AG04450 (cell line): ENCODE data around the gene CDH5. TPM values are rescaled to one million over a fixed set of nuclear protein-coding genes. Genes with fewer than 3 reads are reported as not detected.

Source experiments
- CTCF ChIA-PET: fragments of 300-600, 350-600 bp; formaldehyde crosslinking; extraction: SDS; loops from one replicate; lab custom pipeline; 2022; ENCODE audit warnings: antibody characterized with exemption, inconsistent platforms; lab: Charles Lee
- POLR2A ChIA-PET: fragments of 350-600 bp; formaldehyde crosslinking; extraction: SDS; loops from one replicate; lab custom pipeline; 2021; ENCODE audit warnings: antibody characterized with exemption, inconsistent platforms; lab: Yijun Ruan, JAX
- DNase-seq: peaks from one replicate; pipeline ENCODE4 v3.0.0-alpha.2; 2011; ENCODE audit warnings: low read depth, low spot score
- H3K27ac ChIP-seq: one replicate; pipeline ENCODE4 v1.5.1; 2012; ENCODE audit warnings: low read depth, low read length, control low read depth
- H3K27me3 ChIP-seq: one replicate; pipeline ENCODE4 v1.6.0; 2012; ENCODE audit warnings: low read length; ENCODE audit not compliant: control insufficient read depth, insufficient read depth
- H3K4me3 ChIP-seq: 2 replicates; pipeline ENCODE4 v1.5.1; 2011; ENCODE audit warnings: mild to moderate bottlenecking, low read depth, low read length, control low read depth
- H3K9me3 ChIP-seq: 2 replicates; pipeline ENCODE4 v1.5.1; 2012; ENCODE audit warnings: low read length; ENCODE audit not compliant: control insufficient read depth, insufficient read depth
- polyA plus RNA-seq: library from polyadenylated mRNA; depleted of rRNA; stranded (reverse); fragments of >200 nt; gene quantifications from 2 replicates; pipeline ENCODE4 v1.2.3, GENCODE V29; 2011
- TF ChIP-seq, protein P1 (sequence below): IDR thresholded peaks from 2 replicates; pipeline ENCODE4 v1.5.1; 2011; ENCODE audit warnings: low read depth, low read length, control low read depth, inconsistent platforms

The CDH5 gene
- polyA plus RNA-seq, 1 experiment = not detected

- H3K9me3 ChIP-seq = peaks cover 5% of the 10 kb centered on the region
- CTCF ChIA-PET = interaction anchor here (1.7 kb wide), 1 partner anchor 10 kb away, joined by 5 read pairs; no protein-coding TSS in a partner anchor
Measured at GRCh38 chr16:66416136-66416535, 49.6 kb downstream of the CDH5 start.

DNA sequence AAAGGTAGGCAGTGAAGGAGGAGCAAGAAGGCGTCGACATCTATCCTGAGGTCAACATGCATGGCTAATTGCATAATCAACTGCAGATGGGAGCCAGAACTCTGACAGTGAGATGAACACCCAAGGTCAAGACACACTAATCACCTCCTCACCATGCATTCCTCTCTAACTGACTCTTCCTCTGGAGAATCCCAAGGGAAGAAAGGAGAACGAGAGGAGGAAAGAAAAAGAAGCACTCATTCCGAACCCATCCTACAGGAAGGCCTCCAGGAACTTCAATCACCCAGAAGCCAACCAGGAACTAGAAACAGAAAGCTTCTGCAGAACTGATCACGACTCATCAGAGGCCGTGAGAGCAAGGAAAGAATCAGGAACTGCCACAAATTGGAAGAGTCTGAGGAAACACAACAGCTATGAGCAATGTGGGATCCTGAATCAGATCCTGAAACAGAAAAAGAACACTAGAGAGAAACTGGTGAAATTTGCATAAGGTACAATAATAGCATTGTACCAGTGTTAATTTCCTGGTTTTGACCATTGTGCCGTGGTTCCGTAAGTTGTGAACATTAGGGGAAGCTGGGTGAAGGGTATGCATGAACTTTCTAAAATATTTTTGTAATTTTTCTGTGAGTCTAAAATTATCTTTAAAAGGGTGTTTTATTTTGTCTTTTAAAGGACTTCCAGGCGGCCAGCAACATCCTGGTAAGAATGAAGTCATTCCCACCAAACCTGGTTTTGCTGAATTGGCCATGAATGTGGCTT is 50.6 kb downstream of the CDH5 start:
- Histone ChIP-seq H3K27me3 (peaks cover 2% of the 10 kb centered on the region), H3K9me3 (peaks cover 5% of the 10 kb centered on the region), H3K27ac (no peak overlapping the region), H3K4me3 (no peak overlapping the region)
- TF ChIP-seq, protein P1, sequence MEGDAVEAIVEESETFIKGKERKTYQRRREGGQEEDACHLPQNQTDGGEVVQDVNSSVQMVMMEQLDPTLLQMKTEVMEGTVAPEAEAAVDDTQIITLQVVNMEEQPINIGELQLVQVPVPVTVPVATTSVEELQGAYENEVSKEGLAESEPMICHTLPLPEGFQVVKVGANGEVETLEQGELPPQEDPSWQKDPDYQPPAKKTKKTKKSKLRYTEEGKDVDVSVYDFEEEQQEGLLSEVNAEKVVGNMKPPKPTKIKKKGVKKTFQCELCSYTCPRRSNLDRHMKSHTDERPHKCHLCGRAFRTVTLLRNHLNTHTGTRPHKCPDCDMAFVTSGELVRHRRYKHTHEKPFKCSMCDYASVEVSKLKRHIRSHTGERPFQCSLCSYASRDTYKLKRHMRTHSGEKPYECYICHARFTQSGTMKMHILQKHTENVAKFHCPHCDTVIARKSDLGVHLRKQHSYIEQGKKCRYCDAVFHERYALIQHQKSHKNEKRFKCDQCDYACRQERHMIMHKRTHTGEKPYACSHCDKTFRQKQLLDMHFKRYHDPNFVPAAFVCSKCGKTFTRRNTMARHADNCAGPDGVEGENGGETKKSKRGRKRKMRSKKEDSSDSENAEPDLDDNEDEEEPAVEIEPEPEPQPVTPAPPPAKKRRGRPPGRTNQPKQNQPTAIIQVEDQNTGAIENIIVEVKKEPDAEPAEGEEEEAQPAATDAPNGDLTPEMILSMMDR = no peak
- ChIA-PET POLR2A (no interaction called here), CTCF (no interaction called here)
- DNase-seq = no peak

More at GRCh38 chr16:66416136-66416535, 49.6 kb downstream of the CDH5 start:
- TF ChIP-seq, protein P1 = no peak
- H3K27me3 ChIP-seq = peaks cover 2% of the 10 kb centered on the region
- POLR2A ChIA-PET = no interaction called here
- H3K4me3 ChIP-seq = no peak overlapping the region
- no peak overlapping the region for H3K27ac ChIP-seq
- no peak for DNase-seq

GRCh38 chr16:66418165-66418962 is 51.9 kb downstream of the CDH5 start:
- Histone ChIP-seq H3K9me3 (no peaks in the 10 kb centered on the region; the same call in 1 of the 2 replicates), H3K4me3 (no peak overlapping the region), H3K27ac (no peak overlapping the region), H3K27me3 (peaks cover 5% of the 10 kb centered on the region)
- ChIA-PET CTCF (interaction anchor here (1.0 kb wide), 1 partner anchor 13 kb away, joined by 3 read pairs; no protein-coding TSS in a partner anchor), POLR2A (no interaction called here)
- TF ChIP-seq, protein P1 = no peak
- no peak for DNase-seq

- Histone ChIP-seq H3K9me3 (no peaks in the 10 kb centered on the region; the same call in 1 of the 2 replicates), H3K27ac (no peak overlapping the region), H3K27me3 (peaks cover 16% of the 10 kb centered on the region), H3K4me3 (no peak overlapping the region)
- ChIA-PET CTCF (no interaction called here), POLR2A (no interaction called here)
- no peak for DNase-seq
- TF ChIP-seq, protein P1 = peak; percentile 29; the same call in 1 of the 2 replicates
Measured at GRCh38 chr16:66419527-66419926, 53.0 kb downstream of the CDH5 start.
